HepG2 (cell line): Measurements from ENCODE around the gene MC4R. TPM values are rescaled to one million over a fixed set of nuclear protein-coding genes. Genes with fewer than 3 reads are reported as not detected.

Source experiments
- ATAC-seq: fragments of 200-7000 bp; cut with Tn5 transposase; 3 replicates; pipeline ENCODE4 v1.9.1; 2020; ENCODE audit warnings: mild to moderate bottlenecking, moderate library complexity
- BruUV-seq: library from RNA; stranded (reverse); fragments of 400-500 nt; replicated peaks from 2 replicates; lab custom pipeline; 2021; lab: Mats Ljungman, UMichigan
- CTCF ChIA-PET: fragments of 300-600 bp; formaldehyde crosslinking; extraction: SDS; loops from one replicate; lab custom pipeline; 2021; ENCODE audit warnings: low total read pairs, inconsistent platforms, low intra/inter-chr PET ratio; lab: Yijun Ruan, JAX
- POLR2A ChIA-PET: fragments of 350-600 bp; sonication (Branson Sonifier 250); formaldehyde crosslinking; loops from one replicate; lab custom pipeline; 2020; ENCODE audit warnings: antibody characterized with exemption, inconsistent platforms; lab: Yijun Ruan, JAX
- DNase-seq: peaks from one replicate; pipeline ENCODE4 v3.0.0-alpha.2; 2015; ENCODE audit warnings: low spot score
- FAIRE-seq: peaks from 3 replicates; lab custom pipeline; 2011; peaks lifted over from hg19 to GRCh38; lab: Jason Lieb, UNC
- H2AFZ ChIP-seq: one replicate; pipeline ENCODE4 v1.6.1; 2011; ENCODE audit warnings: low read length, inconsistent platforms
- H3K27ac ChIP-seq: fragments of 300-600 bp; 3 replicates; pipeline ENCODE4 v1.8.0; 2011; ENCODE audit warnings: mixed run types, mild to moderate bottlenecking, mixed read lengths, low read length, inconsistent platforms; ENCODE audit not compliant: insufficient read depth; ENCODE audit errors: extremely low read length
- H3K27me3 ChIP-seq, 2 experiments: fragments of 200-600 bp in 1 of 2; 2 replicates in 1 of 2; 3 replicates in 1 of 2; pipeline versions ENCODE4 v1.6.0 to v1.8.0; 2011; ENCODE audit warnings: low read length in 2 of 2, mild to moderate bottlenecking in 2 of 2, moderate library complexity in 2 of 2, inconsistent platforms in 1 of 2; ENCODE audit not compliant: insufficient read depth in 2 of 2, control insufficient read depth in 1 of 2
- H3K36me3 ChIP-seq, 2 experiments: fragments of 200-600 bp in 1 of 2; replicated peaks in 1 of 2; 2 replicates in 1 of 2; 3 replicates in 1 of 2; pipeline versions ENCODE4 v1.5.1 to v1.8.0; 2011; ENCODE audit warnings: low read length in 2 of 2, inconsistent platforms in 1 of 2; ENCODE audit not compliant: insufficient read depth in 2 of 2, control insufficient read depth in 1 of 2
- H3K4me1 ChIP-seq: 2 replicates; pipeline ENCODE4 v1.5.1; 2012; ENCODE audit warnings: low read length, inconsistent platforms; ENCODE audit not compliant: insufficient read depth
- H3K4me2 ChIP-seq: 2 replicates; pipeline ENCODE4 v1.6.0; 2011; ENCODE audit warnings: low read depth, low read length, inconsistent platforms
- H3K4me3 ChIP-seq, 3 experiments: fragments of 200-600 bp in 1 of 3; sonication (generic), shearing (Covaris generic) in 1 of 3; replicated peaks in 1 of 3; 2 replicates each; pipeline ENCODE4 v1.5.1; 2011 to 2016; ENCODE audit warnings: low read length in 3 of 3, inconsistent platforms in 2 of 3, low read depth in 2 of 3, mild to moderate bottlenecking in 2 of 3, control low read depth in 1 of 3, mixed read lengths in 1 of 3; ENCODE audit not compliant: insufficient read depth in 1 of 3
- H3K79me2 ChIP-seq: one replicate; pipeline ENCODE4 v1.6.1; 2011; ENCODE audit warnings: low read length, inconsistent platforms; ENCODE audit not compliant: insufficient read depth
- H3K9ac ChIP-seq: 2 replicates; pipeline ENCODE4 v1.6.0; 2011; ENCODE audit warnings: mild to moderate bottlenecking, low read depth, low read length, inconsistent platforms; ENCODE audit not compliant: insufficient read depth
- H3K9me3 ChIP-seq: 2 replicates; pipeline ENCODE4 v1.5.1; 2012; ENCODE audit warnings: mild to moderate bottlenecking, low read length
- H4K20me1 ChIP-seq: 2 replicates; pipeline ENCODE4 v1.6.0; 2011; ENCODE audit warnings: inconsistent platforms, mild to moderate bottlenecking, low read length, moderate library complexity; ENCODE audit not compliant: insufficient read depth
- LRRFIP1 ChIP-seq: sonication (generic); formaldehyde crosslinking; conservative IDR thresholded peaks from 2 replicates; pipeline ENCODE4 v1.4.0; 2020; ENCODE audit warnings: missing genetic modification reagents
- SALL2 ChIP-seq: sonication (generic); formaldehyde crosslinking; IDR thresholded peaks from 2 replicates; pipeline ENCODE4 v1.8.1; 2023; ENCODE audit warnings: mild to moderate bottlenecking, missing genetic modification reagents, inconsistent platforms
- ZNF34 ChIP-seq: sonication (generic); formaldehyde crosslinking; IDR thresholded peaks from 2 replicates; pipeline ENCODE4 v1.4.0; 2020; ENCODE audit warnings: mild to moderate bottlenecking, missing genetic modification reagents, borderline replicate concordance
- ZNF646 ChIP-seq: sonication (generic); formaldehyde crosslinking; IDR thresholded peaks from 2 replicates; pipeline ENCODE4 v1.9.0; 2021; ENCODE audit warnings: mild to moderate bottlenecking, missing genetic modification reagents
- WGBS: methylation state at CpG from one replicate; pipeline ENCODE4 v1.1.6; 2017; ENCODE audit warnings: low lambda C conversion rate; 5-methylcytosine and 5-hydroxymethylcytosine counted together
- in situ Hi-C: cut with HindIII; loops from 2 replicates; pipeline ENCODE4 v1.10.0; 2017; ENCODE audit warnings: low pct_unique_long_range_greater_than_20kb; ENCODE audit not compliant: extremely low pct_ligation_motif_present
- intact Hi-C: fragments of 100-400 bp; cut with micrococcal nuclease; formaldehyde crosslinking; loops from one replicate; pipeline ENCODE4 v1.10.0; 2022; ENCODE audit not compliant: unreplicated experiment
- polyA plus RNA-seq, 8 experiments: library from polyadenylated mRNA; depleted of rRNA in 3 of 8; stranded (reverse) in 7 of 8; unstranded in 1 of 8; fragments of >200 nt; fragmentation: Illumina TruSeq in 4 of 8; extraction: Trizol in 4 of 8; gene quantifications; 2 replicates each; pipeline versions ENCODE4 v1.2.1 to v1.2.3, GENCODE V29; 2011 to 2016; ENCODE audit warnings: low read depth in 4 of 8, missing spikeins in 1 of 8, mixed read lengths in 1 of 8; ENCODE audit not compliant: insufficient read depth in 1 of 8
- total RNA-seq, 5 experiments: library from RNA; depleted of rRNA; stranded (reverse); fragments of >200 nt; fragmentation: Illumina TruSeq; extraction: Trizol; gene quantifications; 2 replicates each; pipeline ENCODE4 v1.2.3, GENCODE V29; 2016; ENCODE audit warnings: low read depth in 1 of 5

The MC4R gene
- total and polyA plus RNA-seq, 2 of the 13 experiments (the other 11 are each of a cell fraction or from before 2014, with no cell fraction given), result not detected

GRCh38 chr18:60401346-60401745 lies 28.8 kb upstream of the MC4R start (continued):
- no peak for TF ChIP-seq ZNF646 (CRISPR knock-in tag)

DNA sequence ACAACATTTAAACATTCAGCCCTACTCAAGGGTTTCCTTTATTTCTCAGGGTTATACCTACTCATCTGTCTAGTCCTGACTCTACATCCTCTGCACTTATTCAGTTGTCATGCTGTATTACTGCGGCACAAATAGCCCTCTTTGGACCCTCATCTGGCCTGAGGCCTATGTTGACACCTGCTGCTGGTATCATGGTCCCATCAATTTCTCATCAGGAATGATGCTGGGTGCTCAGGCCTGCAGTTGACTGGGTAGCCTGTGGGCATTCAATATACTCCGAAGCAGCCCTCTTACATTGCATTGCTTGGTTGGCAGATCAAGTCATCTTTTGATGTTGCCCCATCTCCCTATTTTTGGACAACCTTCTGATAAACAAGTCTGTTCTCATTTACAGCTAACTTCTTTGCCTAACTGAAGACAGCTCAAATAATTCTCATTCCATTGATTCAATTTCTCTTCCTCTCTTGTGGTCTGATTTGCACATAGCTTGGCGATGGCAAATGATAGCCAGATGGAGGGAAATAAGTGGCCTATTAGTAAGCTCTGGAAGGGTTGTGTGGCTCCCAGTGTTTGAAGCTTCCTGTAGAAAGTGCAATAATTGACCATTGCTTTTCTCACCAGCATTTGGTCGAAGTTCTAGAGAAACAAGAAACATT lies 19.1 kb upstream of the MC4R start:
- no peaks in the 10 kb centered on the region for H3K9me3 ChIP-seq
- no peak overlapping the region for H3K4me3 ChIP-seq
- H4K20me1 ChIP-seq, result no peaks in the 10 kb centered on the region
- ChIA-PET POLR2A (no interaction called here), CTCF (no interaction called here)
- intact Hi-C loops (no loop called here), in situ Hi-C loops (no loop called here)
- H3K4me2 ChIP-seq, result no peak overlapping the region
- no peaks in the 10 kb centered on the region for H3K4me1 ChIP-seq
- no peak overlapping the region for H3K27ac ChIP-seq
- BruUV-seq, result no TSS peak
- no peak for FAIRE-seq
- no peak overlapping the region for H3K9ac ChIP-seq
- H2AFZ ChIP-seq, result no peak overlapping the region
- no peak for ATAC-seq
- H3K27me3 ChIP-seq, result no peaks in the 10 kb centered on the region
- H3K79me2 ChIP-seq, result no peaks in the 10 kb centered on the region
- no peak for DNase-seq
- H3K36me3 ChIP-seq, result no peaks in the 10 kb centered on the region
- no peak for TF ChIP-seq LRRFIP1 (CRISPR knock-in tag)
- TF ChIP-seq ZNF34 (CRISPR knock-in tag), result no peak
- TF ChIP-seq SALL2 (CRISPR knock-in tag), result no peak
- 0% methylated on average over 4 of the region's 4 CpGs for WGBS
